Measurements from ENCODE around the gene GCLC.

DNA sequence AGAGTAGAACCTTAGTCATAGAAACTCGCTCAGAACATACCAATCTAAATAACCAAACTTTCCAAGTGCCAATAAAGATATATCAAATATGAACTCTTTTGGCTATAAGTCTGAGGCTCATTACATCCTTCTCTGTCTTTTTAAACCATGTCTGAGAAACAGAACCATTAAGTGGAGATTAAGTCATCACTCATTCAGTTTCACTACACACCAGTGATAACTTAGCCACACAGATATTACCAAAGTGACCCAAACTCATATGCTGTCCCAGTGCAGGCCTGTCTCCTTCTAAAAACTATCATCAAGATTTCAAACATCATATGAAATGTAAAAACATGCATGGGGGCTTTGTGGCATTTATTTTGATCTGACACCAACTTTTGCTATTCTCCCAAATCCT, 12.0 kb downstream of the GCLC start:
- TF ChIP-seq, protein P1, sequence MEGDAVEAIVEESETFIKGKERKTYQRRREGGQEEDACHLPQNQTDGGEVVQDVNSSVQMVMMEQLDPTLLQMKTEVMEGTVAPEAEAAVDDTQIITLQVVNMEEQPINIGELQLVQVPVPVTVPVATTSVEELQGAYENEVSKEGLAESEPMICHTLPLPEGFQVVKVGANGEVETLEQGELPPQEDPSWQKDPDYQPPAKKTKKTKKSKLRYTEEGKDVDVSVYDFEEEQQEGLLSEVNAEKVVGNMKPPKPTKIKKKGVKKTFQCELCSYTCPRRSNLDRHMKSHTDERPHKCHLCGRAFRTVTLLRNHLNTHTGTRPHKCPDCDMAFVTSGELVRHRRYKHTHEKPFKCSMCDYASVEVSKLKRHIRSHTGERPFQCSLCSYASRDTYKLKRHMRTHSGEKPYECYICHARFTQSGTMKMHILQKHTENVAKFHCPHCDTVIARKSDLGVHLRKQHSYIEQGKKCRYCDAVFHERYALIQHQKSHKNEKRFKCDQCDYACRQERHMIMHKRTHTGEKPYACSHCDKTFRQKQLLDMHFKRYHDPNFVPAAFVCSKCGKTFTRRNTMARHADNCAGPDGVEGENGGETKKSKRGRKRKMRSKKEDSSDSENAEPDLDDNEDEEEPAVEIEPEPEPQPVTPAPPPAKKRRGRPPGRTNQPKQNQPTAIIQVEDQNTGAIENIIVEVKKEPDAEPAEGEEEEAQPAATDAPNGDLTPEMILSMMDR (IDR thresholded peaks at IDR 0.05), result no peak
- TF ChIP-seq POLR2A (IDR thresholded peaks at IDR 0.05), result no peak

All from adrenal gland (tissue), 5 donors.